GM19372 (cell line): ENCODE data around the gene GSE1.

ENCODE experiments used
- ATAC-seq: cut with Tn5 transposase; IDR thresholded peaks from one replicate; pipeline ENCODE4 v1.9.1; 2021; ENCODE audit warnings: mild to moderate bottlenecking, low read depth, moderate library complexity; ENCODE audit not compliant: unreplicated experiment

GSE1 gene

DNA sequence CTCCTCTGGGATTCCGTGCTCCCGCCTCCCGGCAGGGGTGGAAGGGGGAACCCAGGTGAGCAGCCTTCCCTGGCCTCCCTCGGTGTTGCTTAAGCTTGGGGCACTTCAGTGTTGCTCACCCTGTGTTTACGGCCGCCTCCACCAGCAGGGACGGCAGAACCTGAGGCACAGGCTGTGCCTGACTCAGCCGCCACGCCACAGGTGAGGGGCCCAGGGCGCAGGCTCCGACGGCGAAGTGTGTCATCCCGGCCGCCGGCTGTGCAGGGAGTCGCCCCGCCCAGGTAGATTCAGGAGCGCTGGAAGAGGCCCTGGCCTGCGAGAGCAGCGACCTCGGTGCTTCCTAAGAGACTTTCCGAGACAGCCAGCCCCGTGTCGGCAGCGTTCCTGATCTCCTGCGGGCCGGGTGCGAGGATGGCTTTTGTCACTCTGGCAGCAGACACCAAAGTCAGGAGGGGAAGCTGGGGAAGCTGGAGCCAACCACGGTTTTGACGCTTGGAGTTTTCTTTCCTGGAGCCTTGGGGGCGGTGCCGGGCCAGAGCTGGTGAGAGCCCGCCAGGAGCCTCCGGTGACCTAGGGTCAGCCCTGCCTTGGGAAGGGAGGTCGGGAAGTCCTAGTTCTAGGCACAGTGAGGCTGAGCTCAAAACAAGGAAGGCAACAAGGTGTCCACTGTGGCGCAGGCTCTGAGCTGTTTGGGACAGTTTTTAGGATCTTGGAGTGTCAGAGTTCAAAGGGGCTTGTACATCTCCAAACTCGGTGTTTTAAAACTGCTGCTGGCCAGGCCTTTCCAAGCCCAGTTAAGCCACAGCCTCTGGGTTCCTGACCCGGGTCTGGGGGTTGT, 2.1 kb downstream of the GSE1 start:
- ATAC-seq, result no peak

DNA sequence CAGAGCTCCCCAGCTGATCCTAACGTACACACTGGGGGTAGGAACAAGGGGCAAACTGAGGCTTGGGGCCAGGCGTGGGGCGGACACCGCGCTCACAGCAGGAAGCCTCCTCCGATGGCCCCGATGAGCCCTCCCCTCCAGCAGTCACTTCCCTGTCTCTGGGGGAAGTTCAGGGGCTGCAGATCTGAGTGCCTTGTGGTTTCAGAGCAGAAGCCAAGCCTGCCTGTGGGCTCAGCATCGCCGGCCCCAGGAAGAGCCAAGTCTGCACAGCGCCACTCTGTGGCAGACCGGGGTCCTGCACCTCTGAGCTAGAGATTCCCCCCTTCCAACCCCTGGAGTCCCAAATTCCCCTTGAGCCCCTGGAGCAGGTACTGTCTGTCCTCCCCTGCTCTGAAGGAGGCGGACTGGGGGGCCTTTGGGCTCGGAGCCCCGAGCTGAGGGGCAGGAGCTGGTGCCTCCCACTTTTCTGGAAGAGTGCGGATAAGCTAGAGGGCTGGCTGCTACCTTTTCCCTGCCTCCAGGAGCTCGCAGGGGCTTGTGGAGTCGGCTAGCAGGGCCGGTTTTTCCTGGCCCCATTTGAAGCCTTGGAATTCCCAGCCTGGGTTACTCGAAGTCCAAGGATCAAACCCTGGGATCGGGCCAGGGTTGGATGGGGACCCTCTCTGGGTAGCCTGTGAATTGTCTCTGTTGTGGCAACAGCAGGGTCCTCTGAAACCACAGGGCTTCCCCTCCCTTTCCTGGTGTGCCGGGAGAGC, 2.9 kb downstream of the GSE1 start:
- peak; percentile 27 for ATAC-seq

DNA sequence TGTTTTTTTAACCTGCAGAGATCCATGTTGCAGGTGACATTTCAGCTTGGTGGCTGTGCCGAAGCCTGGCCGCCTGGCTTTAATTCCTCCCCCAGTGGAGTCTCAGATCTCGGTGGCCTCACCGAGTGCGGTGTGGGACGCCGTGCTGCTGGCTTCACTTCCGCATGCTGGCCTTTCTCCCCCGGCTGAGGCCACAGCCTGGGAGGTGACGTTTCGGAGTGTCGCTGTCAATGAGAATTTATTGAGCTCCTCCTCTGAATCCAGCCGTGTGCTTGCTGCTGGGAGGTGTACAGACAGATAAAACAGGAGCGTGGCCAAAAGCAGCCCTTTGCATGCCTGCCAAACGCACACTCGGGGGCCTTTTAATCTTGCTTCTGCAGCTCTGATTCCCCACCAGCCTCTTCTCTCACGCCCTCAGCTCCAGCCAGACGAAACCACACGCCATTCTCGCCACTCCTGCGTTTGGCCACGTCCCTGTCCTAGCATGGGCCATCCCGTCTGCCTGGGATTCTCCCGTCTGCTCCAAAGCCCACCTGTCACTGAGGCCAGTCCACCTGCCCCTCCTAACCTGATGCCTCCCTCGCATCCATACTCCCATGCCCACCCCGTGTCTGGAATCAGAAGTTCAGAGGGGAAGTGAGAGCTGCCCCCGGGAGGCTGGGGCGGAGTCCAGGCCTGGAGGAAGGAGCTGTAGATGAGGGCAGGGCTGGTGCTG, 3.6 kb downstream of the GSE1 start:
- no peak for ATAC-seq

DNA sequence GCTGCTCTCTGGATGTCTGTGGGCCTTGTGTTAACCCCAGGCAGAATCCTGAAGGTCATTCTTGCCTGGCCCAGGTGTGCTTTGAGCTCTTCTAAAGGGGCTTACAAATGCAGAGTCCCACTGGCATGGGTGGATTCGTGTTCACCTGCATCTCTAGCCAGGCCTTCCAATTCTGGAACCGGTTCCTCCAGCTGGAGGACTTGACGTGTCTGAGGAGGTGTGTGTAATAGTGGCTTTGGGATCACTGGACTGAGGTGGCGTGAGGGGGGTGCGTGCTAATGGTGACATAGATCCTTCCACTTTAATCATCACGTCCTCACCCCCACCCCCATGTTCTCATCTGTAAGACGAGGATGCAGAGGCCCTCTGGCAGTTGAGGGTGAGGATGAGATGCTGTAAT, 4.8 kb downstream of the GSE1 start:
- no peak for ATAC-seq

DNA sequence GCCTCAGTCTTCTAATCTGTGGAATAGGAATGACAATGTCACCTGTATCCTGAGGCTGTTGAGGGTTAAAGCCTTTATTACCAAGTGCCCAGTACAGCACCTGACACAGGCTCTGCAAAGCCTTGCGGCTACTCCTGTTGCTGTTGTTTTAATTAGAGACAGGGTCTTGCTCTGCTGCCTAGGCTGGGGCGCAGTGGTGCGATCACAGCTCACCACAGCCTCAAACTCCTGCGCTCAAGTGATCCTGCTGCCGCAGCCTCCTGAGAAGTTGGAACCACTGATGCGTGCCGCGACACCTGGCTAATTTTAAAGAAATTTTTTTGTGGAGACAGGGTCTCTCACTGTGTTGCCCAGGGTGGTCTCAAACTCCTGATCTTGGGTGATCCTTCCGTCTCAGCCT, 5.4 kb downstream of the GSE1 start:
- no peak for ATAC-seq

DNA sequence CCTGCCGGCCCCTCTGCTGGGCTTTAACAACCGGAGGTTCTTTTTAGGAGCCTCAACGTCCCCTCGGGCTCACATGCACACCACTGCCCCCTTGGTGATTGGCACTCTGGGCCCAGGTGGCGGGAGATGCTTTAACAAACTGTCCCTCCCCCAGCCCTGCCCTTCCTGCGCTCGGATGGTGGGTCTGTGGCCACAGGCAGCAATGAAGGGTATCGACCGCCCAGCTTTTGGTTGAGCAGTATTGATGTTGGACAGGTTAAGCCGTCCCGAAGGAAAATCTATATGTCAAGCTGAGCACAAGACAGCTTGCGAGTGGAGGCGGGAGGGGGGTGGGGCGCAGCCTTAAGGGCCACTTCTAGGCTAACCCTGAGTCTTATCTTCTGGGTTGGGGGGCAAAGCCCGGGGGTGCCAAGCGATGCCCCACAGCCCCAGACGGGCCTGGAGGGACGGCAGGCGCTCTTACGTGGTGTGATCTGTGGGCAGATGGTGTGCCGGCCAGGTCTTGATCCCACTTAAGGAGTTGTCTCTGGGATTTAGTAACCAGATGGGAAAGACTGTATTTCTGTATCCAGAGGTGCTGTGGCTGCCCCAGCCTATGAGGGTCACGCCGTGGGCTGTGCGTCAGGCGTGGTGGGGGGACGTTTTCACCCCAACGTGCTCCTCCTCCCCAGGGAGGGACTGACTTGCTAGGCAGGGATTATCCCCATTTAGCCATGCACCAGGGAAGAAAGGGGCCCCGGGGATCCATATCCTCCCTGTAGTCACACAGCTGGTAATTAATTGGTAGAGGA, 6.2 kb downstream of the GSE1 start:
- ATAC-seq, result no peak

DNA sequence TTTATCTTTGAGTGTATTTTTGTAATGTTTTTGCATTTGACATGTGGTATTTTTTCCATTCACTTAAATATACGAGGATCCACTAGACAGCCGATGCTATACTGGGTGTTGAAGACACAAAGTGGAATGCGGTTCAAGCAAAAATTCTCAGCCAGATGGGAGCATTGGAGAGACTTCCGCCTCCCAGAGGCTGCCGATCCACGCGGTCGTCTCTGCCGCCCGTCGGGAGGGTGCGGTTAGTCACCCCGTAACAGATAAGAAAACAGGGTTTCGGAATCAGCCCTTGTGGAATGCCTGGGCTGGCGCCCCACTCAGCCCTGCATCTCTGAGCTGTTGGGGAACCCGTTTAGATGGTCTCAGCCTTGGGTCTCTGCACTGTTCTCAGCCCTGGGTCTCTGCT, 7.3 kb downstream of the GSE1 start:
- ATAC-seq, result no peak

DNA sequence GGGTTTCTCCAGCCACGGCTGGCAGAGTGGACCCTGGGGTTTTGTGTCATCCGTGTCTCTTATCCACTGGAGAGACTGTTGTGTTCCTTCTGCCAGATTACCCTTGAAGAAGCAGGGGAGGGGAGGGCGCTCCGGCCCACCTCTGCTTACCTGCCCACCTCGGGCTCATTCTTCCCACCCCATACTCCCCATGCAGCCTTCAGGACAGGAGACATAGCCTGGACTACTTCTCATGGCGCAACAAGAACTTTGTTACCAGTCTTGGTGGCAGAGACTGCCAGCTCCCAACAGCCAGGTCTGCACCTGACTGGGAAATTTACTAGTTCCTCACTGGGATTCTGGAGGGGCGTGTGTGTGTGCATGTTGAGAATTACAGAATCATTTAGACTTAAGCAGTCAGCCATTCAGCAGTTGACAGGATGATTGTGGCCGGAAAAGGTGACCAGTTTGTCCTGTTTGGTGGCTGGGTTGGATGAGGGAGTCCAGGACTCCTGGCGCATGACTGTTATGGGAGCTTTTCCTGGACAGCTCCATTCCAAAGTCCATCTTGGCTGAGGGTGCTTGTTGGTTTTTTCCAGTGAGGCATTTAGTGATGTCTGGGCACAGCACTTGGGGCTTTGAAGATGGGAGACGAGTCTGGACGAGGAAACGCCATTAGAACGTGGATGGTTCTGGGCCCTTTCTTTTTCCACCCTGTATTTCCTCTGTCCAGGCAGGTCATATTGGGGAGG, 8.7 kb downstream of the GSE1 start:
- ATAC-seq, result no peak

DNA sequence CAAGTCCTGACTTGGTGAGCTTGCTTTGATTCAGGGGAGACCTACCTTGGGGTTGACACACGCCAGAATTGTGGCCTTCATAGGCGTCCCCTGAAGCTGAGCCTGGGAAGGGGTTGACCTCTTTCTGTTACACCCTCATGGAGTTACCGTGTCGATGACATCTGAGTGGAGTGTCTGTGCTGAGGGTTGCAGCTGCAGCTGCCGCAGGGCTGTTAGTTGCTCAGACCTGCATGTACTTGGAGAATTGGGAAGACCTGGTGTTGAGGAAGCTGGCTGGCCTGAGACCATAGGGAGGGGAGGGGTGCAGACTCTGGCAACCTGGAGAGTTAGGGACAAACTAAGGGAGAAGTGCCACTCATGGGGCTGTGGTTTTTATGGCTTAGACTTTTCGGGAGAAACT, 9.6 kb downstream of the GSE1 start:
- no peak for ATAC-seq

DNA sequence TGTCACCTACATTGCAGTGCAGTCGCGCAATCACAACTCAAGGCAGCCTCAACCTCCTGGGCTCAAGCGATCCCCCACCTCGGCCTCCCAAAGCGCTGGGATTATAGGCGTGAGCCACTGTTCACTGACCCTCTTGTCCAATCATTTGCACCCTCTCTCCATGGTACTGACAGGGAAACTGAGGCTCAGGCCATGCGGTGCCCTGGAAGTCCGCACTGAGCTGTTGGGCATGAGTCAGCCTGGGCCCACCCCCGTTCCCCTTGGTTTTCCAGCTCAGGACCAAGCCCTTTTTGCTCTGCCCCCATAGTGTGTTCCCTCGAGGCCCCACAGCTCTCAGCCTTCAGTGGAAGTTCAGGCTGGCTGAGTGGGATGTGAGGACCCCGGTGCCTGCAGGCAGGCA, 10.1 kb downstream of the GSE1 start:
- no peak for ATAC-seq

DNA sequence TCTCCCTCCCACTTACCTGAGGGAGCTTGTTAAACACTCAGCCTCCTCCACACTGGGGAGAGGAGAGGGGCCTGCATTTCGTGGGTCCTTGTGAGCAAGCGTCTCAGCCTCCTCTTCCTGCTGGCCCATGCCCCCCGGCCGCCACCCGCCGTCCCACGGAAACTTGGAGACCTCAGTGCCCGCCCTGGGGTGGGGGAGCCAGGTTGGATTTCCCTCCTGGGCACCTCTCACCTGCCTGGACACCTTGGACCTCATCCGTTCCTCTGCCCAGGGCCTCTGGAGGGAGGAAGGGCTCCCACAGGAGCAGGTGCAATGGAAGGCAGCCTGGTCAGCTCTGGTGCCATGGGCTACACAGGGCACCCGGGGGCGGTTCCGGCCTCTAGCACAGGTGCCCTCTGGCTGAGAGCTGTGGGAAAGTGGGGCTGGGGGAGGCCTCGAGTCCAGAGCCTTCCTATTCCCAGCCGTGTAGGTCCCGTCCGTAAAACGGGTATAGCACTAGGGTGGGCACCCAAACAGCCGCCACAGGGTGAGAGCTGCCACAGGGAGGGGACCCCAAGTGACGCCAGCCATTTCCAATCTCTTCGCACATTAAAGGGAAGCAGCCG, 11.0 kb downstream of the GSE1 start:
- no peak for ATAC-seq

DNA sequence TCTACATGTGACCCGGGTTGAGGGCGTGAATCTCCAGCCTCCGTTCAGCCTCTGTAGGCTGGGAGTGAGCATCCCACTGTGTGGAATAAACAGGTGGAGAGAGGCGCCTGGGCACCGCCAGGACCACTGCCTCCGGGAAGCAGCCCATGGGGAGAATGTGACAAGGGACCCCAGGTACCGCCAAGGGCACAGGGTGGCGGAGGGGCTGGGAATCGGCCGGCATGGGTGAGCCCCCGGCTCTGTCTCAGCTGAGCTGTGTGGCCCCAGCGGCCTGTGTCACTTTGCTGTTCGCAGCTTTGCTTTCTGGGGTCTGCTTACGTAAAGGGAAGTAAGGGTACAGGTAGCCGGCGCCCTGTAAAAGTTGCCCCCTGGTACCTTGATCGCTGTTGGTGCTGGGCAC, 11.5 kb downstream of the GSE1 start:
- no peak for ATAC-seq

DNA sequence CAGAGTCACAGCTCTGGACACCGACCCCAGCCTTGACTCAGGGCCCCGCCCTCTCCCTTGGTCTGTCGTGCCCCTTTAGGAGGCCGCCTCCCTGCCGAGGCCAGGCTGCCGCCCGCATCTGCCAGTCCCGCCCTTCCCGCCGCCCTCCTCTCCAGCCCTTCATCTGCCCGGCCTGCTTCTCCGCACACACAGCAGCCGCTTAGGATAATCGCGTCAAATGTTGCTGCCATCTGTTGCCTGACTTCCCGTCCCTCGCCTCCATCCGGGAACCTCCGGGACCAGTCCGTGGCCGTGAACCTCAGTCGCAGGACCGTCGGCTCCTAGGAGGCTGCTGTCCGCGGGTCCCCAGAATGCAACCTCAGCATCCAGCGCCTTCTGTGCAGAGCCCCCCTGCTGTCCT, 11.9 kb downstream of the GSE1 start:
- ATAC-seq, result no peak

DNA sequence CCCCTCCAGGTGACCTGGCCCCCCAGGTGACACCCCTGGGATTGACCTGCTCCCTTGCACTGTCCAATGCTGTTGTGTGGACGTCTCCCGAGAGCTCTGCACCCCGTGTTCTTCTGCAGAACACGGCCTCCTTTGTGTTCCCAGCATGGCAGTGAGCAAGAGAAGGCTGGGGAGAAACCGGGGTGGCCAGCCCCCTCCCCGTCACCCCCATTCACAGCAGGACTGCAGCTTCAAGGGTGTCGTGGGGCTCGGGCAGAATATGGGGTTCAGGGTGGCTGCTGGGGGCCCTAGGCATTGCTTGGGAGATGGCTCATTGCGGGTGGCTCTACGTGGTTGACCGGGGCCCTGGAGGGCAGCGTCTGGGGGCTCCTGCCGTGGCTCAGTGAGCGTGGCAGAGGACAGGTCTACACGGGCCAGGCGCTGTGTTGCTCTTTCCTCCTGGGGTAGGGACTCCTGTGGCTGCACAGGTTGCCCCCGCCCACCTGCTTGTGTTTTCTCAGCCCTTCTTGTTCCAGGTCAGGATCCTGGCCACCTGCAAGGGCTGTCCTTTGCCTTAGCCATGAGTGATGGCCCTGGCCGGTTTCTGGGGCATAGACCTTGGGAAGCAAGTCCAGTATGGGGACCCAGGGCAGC, 12.5 kb downstream of the GSE1 start:
- ATAC-seq, result no peak

DNA sequence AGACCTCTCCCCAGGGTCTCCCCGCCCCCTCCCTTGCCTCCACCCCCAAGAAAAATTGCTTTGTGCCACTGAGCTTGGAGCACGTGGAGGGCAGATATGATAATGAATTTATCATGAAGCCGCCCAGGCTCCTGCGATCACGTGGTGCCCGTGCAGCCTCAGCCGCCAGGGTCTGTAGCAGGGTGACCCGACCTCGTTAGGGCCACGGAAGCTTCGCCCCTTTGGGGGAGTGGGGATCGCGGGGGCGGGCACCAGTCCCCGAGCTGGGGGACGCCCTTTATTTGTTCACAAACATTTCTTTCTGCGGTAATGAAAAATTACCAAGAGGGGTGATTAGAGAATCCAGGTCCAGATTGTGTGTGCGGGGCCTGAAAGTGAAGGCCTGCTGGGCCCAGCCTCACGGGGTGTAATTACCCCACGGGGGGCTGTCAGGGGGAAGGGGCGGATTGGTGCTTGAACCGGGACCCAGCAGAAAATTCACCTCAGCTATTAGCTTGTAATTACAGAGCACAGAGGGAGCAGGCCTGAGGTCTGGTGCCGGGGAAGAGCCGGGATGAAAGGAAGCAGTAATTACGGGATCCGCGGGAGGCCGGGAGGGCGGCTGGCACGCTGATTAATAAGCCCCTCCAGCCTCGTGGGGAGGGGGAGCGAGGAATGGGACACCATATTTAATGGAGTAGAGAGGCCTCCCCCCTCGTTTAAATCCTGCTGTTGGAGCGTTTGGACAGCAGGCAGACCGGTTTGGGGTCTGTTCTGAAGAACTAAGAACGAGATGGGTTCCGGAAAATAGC, 13.3 kb downstream of the GSE1 start:
- no peak for ATAC-seq

DNA sequence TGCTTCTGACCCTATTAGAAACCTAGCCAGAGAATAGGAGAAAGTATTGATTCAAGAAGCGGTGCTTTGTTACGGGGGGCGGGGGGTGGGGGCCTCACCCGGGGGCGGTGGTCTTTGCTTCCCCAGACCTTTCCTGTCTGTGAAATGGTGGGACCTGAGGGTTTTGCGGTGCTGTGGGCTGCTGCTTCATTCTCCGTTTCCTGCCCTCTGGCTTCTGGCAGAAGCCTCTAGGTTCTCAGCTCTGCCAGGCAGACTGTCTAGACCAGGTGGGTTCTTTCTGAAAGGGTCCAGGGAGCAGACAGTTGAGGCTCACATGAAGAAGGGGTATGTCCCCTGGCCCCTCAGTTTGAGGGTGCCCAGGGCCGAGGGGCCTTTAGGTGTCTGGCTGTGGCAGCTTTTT, 14.0 kb downstream of the GSE1 start:
- ATAC-seq, result no peak

DNA sequence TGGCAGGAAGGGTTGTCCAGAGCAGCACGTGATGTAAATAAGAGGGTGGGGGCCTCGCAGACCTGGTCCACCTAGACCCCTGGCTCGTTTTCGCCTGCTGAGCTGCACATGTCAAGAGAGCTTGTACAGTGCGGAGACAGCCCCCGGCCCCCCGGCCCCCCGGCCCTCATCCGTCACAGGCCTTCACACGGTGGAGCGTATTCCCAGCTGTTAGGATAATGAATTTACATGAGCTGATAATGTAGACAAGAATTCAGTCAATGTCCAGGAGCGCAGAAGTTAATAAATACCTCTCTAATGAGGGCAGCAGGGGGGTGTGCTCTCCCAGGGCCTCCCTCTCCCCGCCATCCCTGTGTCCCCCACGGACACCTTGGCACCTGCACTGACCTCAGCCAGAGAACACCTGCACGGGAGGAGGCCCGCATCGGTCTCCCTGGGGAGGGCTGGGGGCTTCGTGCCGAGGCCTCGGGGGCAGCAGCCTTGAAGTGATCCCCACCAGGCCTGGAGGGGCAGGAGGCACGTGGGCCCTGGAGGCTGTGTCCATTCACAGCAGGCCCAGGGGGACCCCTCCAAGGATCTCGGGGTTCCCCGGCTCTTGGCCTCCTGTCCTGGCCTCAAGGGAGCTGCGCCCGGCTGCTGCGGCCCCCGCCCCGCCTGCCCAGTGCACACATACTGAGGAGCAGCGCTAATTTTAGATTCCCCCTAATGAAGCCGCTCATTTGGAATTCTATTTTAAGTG, 14.6 kb downstream of the GSE1 start:
- ATAC-seq, result no peak

DNA sequence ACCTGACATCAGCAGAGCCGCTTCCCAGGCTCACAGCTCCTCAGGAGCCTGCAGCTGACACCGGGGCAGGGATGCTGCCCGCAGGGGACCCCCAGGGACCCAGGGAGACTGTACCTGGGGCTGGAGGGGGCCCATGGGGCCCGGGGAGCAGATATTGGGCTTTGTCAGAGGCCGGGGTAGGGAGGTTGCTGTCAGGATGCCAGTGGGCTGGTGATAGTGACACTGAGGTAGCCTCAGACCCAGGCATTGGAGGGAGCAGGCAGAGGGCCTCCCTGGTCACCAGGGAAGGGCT, 15.1 kb downstream of the GSE1 start:
- no peak for ATAC-seq
